Fibroblast of lung (primary cell): ENCODE data around the gene TWIST2. TPM values are rescaled to one million over a fixed set of nuclear protein-coding genes. Genes with fewer than 3 reads are reported as not detected.

Experiments used
- DNase-seq, 2 donors: peaks; one replicate each; pipeline versions ENCODE4 v3.0.0 to v3.0.0-alpha.2; 2010; ENCODE audit warnings: low read depth in 2 of 2
- H2AFZ ChIP-seq: 2 replicates; pipeline ENCODE4 v1.5.1; 2012; ENCODE audit warnings: low read length, control low read depth, inconsistent platforms
- H3K27ac ChIP-seq: 2 replicates; pipeline ENCODE4 v1.5.1; 2011; ENCODE audit warnings: low read length, control low read depth; ENCODE audit not compliant: insufficient read depth
- H3K27me3 ChIP-seq: 2 replicates; pipeline ENCODE4 v1.5.1; 2011; ENCODE audit warnings: mild to moderate bottlenecking, low read length; ENCODE audit not compliant: control insufficient read depth, insufficient read depth
- H3K36me3 ChIP-seq: 2 replicates; pipeline ENCODE4 v1.5.1; 2011; ENCODE audit warnings: low read length; ENCODE audit not compliant: control insufficient read depth, insufficient read depth
- H3K4me1 ChIP-seq: 2 replicates; pipeline ENCODE4 v1.5.1; 2011; ENCODE audit warnings: low read length; ENCODE audit not compliant: control insufficient read depth, insufficient read depth; ENCODE audit errors: extremely low read depth
- H3K4me2 ChIP-seq: 2 replicates; pipeline ENCODE4 v1.5.1; 2011; ENCODE audit warnings: low read length, control low read depth; ENCODE audit not compliant: insufficient read depth; ENCODE audit errors: extremely low read depth
- H3K4me3 ChIP-seq, 4 experiments: fragments of 200-600 bp in 1 of 4; sonication (generic) in 1 of 4; replicated peaks in 1 of 4; 2 replicates each; pipeline ENCODE4 v1.5.1; 2011 to 2016; ENCODE audit warnings: low read length in 4 of 4, low read depth in 3 of 4, mild to moderate bottlenecking in 3 of 4, control low read depth in 2 of 4, inconsistent platforms in 1 of 4, mixed read lengths in 1 of 4; ENCODE audit not compliant: insufficient read depth in 1 of 4; ENCODE audit errors: control extremely low read depth in 1 of 4
- H3K79me2 ChIP-seq: 2 replicates; pipeline ENCODE4 v1.5.1; 2012; ENCODE audit warnings: mild to moderate bottlenecking, low read length, inconsistent platforms; ENCODE audit not compliant: control insufficient read depth, insufficient read depth
- H3K9ac ChIP-seq: 2 replicates; pipeline ENCODE4 v1.5.1; 2011; ENCODE audit warnings: mild to moderate bottlenecking, low read length, control low read depth; ENCODE audit not compliant: insufficient read depth
- H3K9me3 ChIP-seq: 2 replicates; pipeline ENCODE4 v1.5.1; 2012; ENCODE audit warnings: low read depth, low read length; ENCODE audit not compliant: control insufficient read depth, insufficient read depth
- H4K20me1 ChIP-seq: 2 replicates; pipeline ENCODE4 v1.5.1; 2011; ENCODE audit warnings: low read length; ENCODE audit not compliant: control insufficient read depth, insufficient read depth; ENCODE audit errors: extremely low read depth
- EZH2 ChIP-seq: IDR thresholded peaks from 2 replicates; pipeline ENCODE4 v1.5.1; 2012; ENCODE audit warnings: low read length, control low read depth, mild to moderate bottlenecking; ENCODE audit errors: missing control alignments
- polyA plus RNA-seq, 2 donors: library from polyadenylated mRNA; depleted of rRNA in 1 of 2; stranded (reverse) in 1 of 2; unstranded in 1 of 2; fragments of >200 nt; gene quantifications; 2 replicates each; pipeline ENCODE4 v1.2.1, GENCODE V29; 2011 to 2012; ENCODE audit warnings: missing spikeins in 1 of 2
- total RNA-seq: library from RNA; depleted of rRNA; stranded (reverse); fragments of >200 nt; gene quantifications from 2 replicates; pipeline ENCODE4 v1.2.1, GENCODE V29; 2014
- TF ChIP-seq, protein P1 (sequence below), 2 donors: IDR thresholded peaks in 1 of 2; conservative IDR thresholded peaks in 1 of 2; 1 replicate in 1 of 2; 2 replicates in 1 of 2; pipeline ENCODE4 v1.5.1; 2011 to 2012; ENCODE audit warnings: low read length in 2 of 2, control low read depth in 1 of 2, inconsistent platforms in 1 of 2, low read depth in 1 of 2, mild to moderate bottlenecking in 1 of 2

Gene TWIST2
- total and polyA plus RNA-seq, 2 donors (not counting 1 experiment from before 2014, with no cell fraction given) = 85.2 to 118 TPM

- TF ChIP-seq, protein P1, sequence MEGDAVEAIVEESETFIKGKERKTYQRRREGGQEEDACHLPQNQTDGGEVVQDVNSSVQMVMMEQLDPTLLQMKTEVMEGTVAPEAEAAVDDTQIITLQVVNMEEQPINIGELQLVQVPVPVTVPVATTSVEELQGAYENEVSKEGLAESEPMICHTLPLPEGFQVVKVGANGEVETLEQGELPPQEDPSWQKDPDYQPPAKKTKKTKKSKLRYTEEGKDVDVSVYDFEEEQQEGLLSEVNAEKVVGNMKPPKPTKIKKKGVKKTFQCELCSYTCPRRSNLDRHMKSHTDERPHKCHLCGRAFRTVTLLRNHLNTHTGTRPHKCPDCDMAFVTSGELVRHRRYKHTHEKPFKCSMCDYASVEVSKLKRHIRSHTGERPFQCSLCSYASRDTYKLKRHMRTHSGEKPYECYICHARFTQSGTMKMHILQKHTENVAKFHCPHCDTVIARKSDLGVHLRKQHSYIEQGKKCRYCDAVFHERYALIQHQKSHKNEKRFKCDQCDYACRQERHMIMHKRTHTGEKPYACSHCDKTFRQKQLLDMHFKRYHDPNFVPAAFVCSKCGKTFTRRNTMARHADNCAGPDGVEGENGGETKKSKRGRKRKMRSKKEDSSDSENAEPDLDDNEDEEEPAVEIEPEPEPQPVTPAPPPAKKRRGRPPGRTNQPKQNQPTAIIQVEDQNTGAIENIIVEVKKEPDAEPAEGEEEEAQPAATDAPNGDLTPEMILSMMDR (conservative IDR thresholded peaks at IDR 0.05 in 1 of 2, IDR thresholded peaks at IDR 0.05 in 1 of 2; ENCODE audit: low read depth in 1 of 2, low read length in 2 of 2) = no peak
- no peak for TF ChIP-seq EZH2
- H3K4me3 ChIP-seq = no peak overlapping the region
- H2AFZ ChIP-seq = no peak overlapping the region
- no peaks in the 10 kb centered on the region for H3K36me3 ChIP-seq
- H3K4me2 ChIP-seq = no peak overlapping the region
- H3K9me3 ChIP-seq = no peaks in the 10 kb centered on the region
- H3K9ac ChIP-seq = no peak overlapping the region
- H3K27ac ChIP-seq = no peak overlapping the region
- no peaks in the 10 kb centered on the region for H3K4me1 ChIP-seq
- H3K27me3 ChIP-seq = peaks cover 11% of the 10 kb centered on the region
- H3K79me2 ChIP-seq = no peaks in the 10 kb centered on the region
- DNase-seq = no peak
- H4K20me1 ChIP-seq = no peaks in the 10 kb centered on the region
Measured at GRCh38 chr2:238814815-238815214, 33.1 kb upstream of the TWIST2 start.

- Histone ChIP-seq H3K36me3 (no peaks in the 10 kb centered on the region), H3K27ac (no peak overlapping the region), H3K79me2 (no peaks in the 10 kb centered on the region), H3K9ac (no peak overlapping the region), H3K4me1 (no peaks in the 10 kb centered on the region), H4K20me1 (no peaks in the 10 kb centered on the region), H3K9me3 (no peaks in the 10 kb centered on the region), H3K4me3 (no peak overlapping the region), H2AFZ (no peak overlapping the region), H3K4me2 (no peak overlapping the region), H3K27me3 (peaks cover 11% of the 10 kb centered on the region)
- DNase-seq = no peak
- TF ChIP-seq, protein P1 (conservative IDR thresholded peaks at IDR 0.05 in 1 of 2, IDR thresholded peaks at IDR 0.05 in 1 of 2; ENCODE audit: low read depth in 1 of 2, low read length in 2 of 2) = no peak
- no peak for TF ChIP-seq EZH2
Measured at GRCh38 chr2:238816291-238816690, 31.6 kb upstream of the TWIST2 start.

DNA sequence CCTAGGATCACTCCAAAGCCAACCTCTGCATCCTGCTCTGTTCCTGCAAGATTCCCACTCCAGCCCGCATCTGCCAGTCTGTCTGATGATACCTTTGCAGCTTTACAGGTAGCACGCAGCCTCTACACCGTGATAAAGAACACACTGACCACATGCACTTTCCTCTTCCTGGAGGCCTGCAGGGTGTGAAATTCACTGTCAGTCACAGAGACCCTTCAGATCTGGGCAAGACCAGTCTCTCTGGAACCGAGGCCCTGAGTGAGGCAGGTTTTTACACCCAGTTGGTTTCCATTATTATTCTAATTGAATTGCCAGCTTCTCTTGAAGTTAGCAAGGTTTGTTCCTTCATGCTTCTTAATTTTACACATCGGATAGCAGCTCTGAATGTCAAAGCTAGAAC is 30.5 kb upstream of the TWIST2 start:
- no peaks in the 10 kb centered on the region for H3K9me3 ChIP-seq
- H2AFZ ChIP-seq = no peak overlapping the region
- DNase-seq = no peak
- peaks cover 11% of the 10 kb centered on the region for H3K27me3 ChIP-seq
- H3K9ac ChIP-seq = no peak overlapping the region
- H3K27ac ChIP-seq = no peak overlapping the region
- TF ChIP-seq, protein P1 (conservative IDR thresholded peaks at IDR 0.05 in 1 of 2, IDR thresholded peaks at IDR 0.05 in 1 of 2; ENCODE audit: low read depth in 1 of 2, low read length in 2 of 2) = no peak
- TF ChIP-seq EZH2 = no peak
- H3K4me1 ChIP-seq = no peaks in the 10 kb centered on the region
- H3K4me2 ChIP-seq = no peak overlapping the region
- H3K4me3 ChIP-seq = no peak overlapping the region
- no peaks in the 10 kb centered on the region for H3K36me3 ChIP-seq
- no peaks in the 10 kb centered on the region for H4K20me1 ChIP-seq
- no peaks in the 10 kb centered on the region for H3K79me2 ChIP-seq
